Posterior vena cava (tissue), 2 donors: Measurements from ENCODE around the gene LSM2. TPM values are rescaled to one million over a fixed set of nuclear protein-coding genes. Genes with fewer than 3 reads are reported as not detected.
A peak's percentile ranks its signal among the peaks of the same experiment; 100 is the strongest.
"Not testable (repeated sequence)": the region's sequence is repeated elsewhere in the genome, so short reads cannot be mapped to it uniquely, and the experiment has no call there.

ENCODE experiments used
- DNase-seq: peaks from one replicate; pipeline ENCODE4 v3.0.0-alpha.2; 2020; ENCODE audit warnings: low spot score
- intact Hi-C, 2 donors: fragments of 100-400 bp; cut with DNase I; formaldehyde crosslinking; loops; one replicate each; pipeline versions ENCODE4 v1.14.1 to v1.14.2; 2022 to 2023
- total RNA-seq, 2 donors: library from RNA; stranded (reverse); fragmentation: NEBNext Ultra II Directional; extraction: Animal tissue kit (Norgen Biotek cat#: 25700); gene quantifications; one replicate each; pipeline ENCODE4 v1.2.1, GENCODE V29; 2021
- donor health status: DM: yes; HTN: yes; CAD: no.
- donor health status: DM: yes; HTN: yes; CAD: no.

The LSM2 gene
- total RNA-seq, 2 donors from 2014 or later, result 38.7 to 39.7 TPM

- no peak for DNase-seq
- intact Hi-C loops, result no loop called here
Measured at GRCh38 chr6:31813465-31813849, 6.7 kb upstream of the LSM2 start.

DNA sequence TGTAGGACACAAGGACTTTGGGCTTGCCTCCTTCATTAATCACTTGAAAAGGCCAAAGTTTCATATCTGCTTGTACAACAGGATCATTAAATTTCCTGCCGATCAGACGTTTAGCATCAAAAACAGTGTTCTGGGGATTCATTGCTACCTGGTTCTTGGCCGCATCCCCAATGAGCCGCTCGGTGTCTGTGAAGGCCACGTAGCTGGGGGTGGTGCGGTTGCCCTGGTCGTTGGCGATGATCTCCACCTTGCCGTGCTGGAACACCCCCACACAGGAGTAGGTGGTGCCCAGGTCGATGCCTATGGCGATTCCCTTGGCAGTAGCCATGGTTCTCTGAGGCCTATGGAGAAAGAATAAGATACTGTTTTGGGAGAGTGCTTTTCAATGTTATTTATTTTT lies 4.9 kb upstream of the LSM2 start:
- intact Hi-C loops, result no loop called here
- DNase-seq, result no peak

DNA sequence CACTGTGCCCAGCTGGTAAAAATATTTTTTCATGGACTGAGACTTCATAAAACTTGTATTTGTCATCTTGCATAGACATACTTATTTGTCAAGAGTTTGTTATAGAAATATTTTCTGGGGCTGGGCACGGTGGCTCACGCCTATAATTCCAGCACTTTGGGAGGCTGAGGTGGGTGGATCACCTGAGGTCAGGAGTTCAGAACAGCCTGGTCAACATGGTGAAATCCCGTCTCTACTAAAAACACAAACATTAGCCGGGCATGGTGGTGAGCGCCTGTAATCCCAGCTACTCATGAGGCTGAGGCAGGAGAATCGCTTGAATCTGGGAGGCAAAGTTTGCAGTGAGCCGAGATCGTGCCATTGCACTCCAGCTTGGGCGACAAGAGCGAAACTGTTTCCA lies 1.8 kb upstream of the LSM2 start:
- DNase-seq, intact Hi-C loops: not testable (repeated sequence)

GRCh38 chr6:31805939-31806469 lies 762 bp downstream of the LSM2 start:
- DNase-seq, result no peak
- intact Hi-C loops, result no loop called here

GRCh38 chr6:31801031-31801927 lies 5.5 kb downstream of the LSM2 start:
- not testable (repeated sequence) for DNase-seq

DNA sequence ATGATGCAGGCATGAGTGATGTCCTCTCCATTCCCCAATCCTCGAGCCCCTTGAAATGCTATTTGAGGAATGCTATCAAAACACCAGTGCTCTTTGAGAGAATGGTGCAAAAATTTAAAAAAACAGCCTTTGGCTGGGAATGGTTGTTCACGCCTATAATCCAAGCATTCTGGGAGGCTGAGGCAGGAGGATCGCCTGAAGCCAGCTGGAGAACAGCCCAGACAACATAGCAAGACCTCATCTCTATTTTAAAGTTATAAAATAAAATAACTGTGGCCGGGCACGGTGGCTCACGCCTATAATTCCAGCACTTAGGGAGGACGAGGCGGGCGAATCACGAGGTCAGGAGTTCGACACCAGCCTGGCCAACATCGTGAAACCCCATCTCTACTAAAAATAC lies 7.0 kb downstream of the LSM2 start:
- no peak for DNase-seq
- intact Hi-C loops, result loop anchor here (10.0 kb wide), 2 partner anchors 65 to 75 kb away; partner anchors contain the start of genes CLIC1 (in 1 of the 2), DDAH2 (in 1 of the 2), LY6G6C (in 1 of the 2) and MPIG6B (in 1 of the 2)

More at GRCh38 chr6:31801031-31801927, 5.5 kb downstream of the LSM2 start:
- intact Hi-C loops, result not testable (repeated sequence)

- intact Hi-C loops, result loop anchor here (10.0 kb wide), 2 partner anchors 63 to 73 kb away; partner anchors contain the start of genes CLIC1 (in 1 of the 2), DDAH2 (in 1 of the 2), LY6G6C (in 1 of the 2) and MPIG6B (in 1 of the 2)
- peak; percentile 54 for DNase-seq
Measured at GRCh38 chr6:31797588-31797987, 9.2 kb downstream of the LSM2 start.

DNA sequence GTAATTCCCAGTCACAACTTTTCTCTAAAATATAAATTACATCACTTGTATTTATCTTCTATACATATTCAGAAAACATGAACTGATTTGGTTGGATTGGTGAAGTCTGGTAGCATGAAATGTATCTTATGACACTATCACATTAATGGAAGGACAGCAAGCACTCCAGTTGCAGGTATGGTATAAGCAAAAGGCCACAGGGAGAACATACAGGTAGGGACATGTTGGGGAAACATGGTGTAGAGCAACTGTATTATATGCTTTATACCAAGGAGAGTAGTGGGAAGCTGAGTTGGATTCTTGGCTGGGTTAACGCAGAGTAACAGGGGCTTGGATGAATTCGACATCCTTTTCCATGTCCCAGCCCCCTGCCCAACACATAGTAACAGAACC lies 9.8 kb downstream of the LSM2 start:
- intact Hi-C loops, result loop anchor here (10.0 kb wide), 2 partner anchors 62 to 72 kb away; partner anchors contain the start of genes CLIC1 (in 1 of the 2), DDAH2 (in 1 of the 2), LY6G6C (in 1 of the 2) and MPIG6B (in 1 of the 2)
- DNase-seq, result no peak

DNA sequence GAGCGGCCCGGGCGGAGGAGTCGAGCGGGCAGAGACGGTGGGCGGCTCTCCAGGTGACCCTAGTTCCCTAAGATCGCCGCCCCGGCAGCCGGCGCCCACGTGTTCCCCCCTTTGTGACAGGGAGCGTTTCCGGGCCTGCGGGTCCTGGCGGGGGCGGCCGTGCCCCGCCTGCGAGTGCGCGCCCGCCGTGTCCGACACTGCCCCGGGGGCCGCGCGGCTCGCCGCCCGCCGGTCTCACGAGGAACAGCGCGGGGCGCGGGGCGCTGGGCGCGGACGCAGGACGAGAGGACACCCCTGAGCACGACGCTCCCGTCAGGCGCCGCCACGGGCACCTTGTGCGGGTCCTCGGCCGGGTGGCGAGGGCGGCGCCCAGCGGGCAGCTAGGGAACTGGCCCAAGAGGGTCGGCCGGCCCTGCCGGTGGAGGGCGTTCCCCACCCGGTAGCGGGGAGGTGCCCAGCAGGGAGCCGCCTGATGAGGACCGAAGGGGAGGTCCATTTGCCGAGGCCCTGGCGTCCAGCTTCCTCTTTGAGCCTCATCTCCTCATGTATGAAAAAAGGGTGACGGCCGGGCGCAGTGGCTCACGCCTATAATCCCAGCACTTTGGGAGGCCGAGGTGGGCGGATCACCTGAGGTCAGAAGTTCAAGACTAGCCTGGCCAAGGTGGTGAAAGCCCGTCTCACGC lies 11.0 kb downstream of the LSM2 start, which contains the start of gene VARS1:
Gene VARS1, minus strand, starts transcription at position 137 of the 683 bp plus-strand sequence. CDS start 535 bp downstream, outside the sequence.
- DNase-seq, result peak; percentile 98
- intact Hi-C loops, result loop anchor here (10.0 kb wide), 2 partner anchors 61 to 71 kb away; partner anchors contain the start of genes CLIC1 (in 1 of the 2), DDAH2 (in 1 of the 2), LY6G6C (in 1 of the 2) and MPIG6B (in 1 of the 2)

GRCh38 chr6:31794866-31795615 lies 11.7 kb downstream of the LSM2 start:
- intact Hi-C loops, result loop anchor here (1.0 to 10.0 kb wide), 3 partner anchors 60 to 75 kb away; partner anchors contain the start of genes CLIC1 (in 1 of the 2), DDAH2 (in 1 of the 2), LY6G6C (in 1 of the 2) and MPIG6B (in 1 of the 2)
- no peak for DNase-seq

- intact Hi-C loops, result loop anchor here (1.0 to 10.0 kb wide), 3 partner anchors 60 to 76 kb away; partner anchors contain the start of genes CLIC1 (in 1 of the 2), DDAH2 (in 1 of the 2), LY6G6C (in 1 of the 2) and MPIG6B (in 1 of the 2)
- DNase-seq, result no peak
Measured at GRCh38 chr6:31794294-31794865, 12.4 kb downstream of the LSM2 start.

- not testable (repeated sequence) for DNase-seq
- intact Hi-C loops, result loop anchor here (1.0 to 10.0 kb wide), 3 partner anchors 59 to 76 kb away; partner anchors contain the start of genes CLIC1 (in 1 of the 2), DDAH2 (in 1 of the 2), LY6G6C (in 1 of the 2) and MPIG6B (in 1 of the 2)
Measured at GRCh38 chr6:31793927-31794245, 12.9 kb downstream of the LSM2 start.

- intact Hi-C loops, result loop anchor here (10.0 kb wide), 2 partner anchors 58 to 68 kb away; partner anchors contain the start of genes CLIC1 (in 1 of the 2), DDAH2 (in 1 of the 2), LY6G6C (in 1 of the 2) and MPIG6B (in 1 of the 2)
- no peak for DNase-seq
Measured at GRCh38 chr6:31792761-31793171, 14.0 kb downstream of the LSM2 start.

DNA sequence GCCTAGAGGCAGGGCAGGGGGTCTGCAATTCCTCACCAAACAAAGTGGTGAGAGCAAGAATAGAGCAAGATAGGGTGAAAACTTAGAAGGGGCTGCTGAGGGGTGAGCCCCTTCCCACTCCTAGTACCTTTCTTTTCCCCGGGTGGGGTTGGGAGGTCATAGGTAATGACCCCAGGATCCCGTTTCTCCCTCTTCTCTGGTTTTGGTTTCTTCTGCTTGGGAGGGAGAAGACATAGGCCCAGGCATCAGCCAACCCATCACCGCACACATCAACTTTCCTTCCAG lies 14.7 kb downstream of the LSM2 start:
- intact Hi-C loops, result loop anchor here (10.0 kb wide), 2 partner anchors 57 to 67 kb away; partner anchors contain the start of genes CLIC1 (in 1 of the 2), DDAH2 (in 1 of the 2), LY6G6C (in 1 of the 2) and MPIG6B (in 1 of the 2)
- no peak for DNase-seq

DNA sequence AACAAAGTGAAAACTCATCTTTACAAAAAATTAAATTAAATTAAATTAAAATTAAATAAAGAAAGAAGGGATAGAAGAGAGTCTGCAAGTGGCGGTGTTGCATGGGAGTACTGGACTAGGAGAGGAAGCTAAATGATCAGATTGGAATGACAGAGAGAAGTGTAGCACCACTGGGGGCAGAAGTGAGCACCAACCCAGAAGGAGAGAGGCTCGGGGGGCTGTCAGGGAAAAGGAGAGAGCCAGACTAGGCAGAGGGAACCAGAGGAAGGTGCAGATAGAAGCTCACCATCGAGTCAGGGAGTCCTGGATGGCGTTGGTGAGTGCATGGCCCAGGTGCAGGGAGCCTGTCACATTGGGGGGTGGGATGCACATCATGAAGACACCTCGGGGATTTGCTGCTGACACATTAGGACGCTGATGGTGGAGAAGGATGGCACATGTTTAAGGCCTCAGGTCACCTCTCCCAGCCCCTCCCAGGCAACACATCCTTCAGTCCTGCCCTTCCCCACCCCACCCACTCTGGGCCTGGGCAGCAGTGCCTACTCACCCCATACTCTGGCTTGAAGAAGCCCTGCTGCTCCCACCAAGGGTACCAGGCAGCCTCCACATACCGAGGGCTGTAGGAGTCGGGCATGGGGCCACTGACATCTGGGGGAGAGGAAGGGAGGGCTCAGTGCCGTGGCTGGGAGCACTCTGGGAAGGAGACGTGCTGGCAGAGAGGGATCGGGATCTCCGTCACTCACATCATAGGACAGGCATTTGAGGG lies 15.3 kb downstream of the LSM2 start:
- DNase-seq, result no peak
- intact Hi-C loops, result loop anchor here (10.0 kb wide), 2 partner anchors 57 to 67 kb away; partner anchors contain the start of genes CLIC1 (in 1 of the 2), DDAH2 (in 1 of the 2), LY6G6C (in 1 of the 2) and MPIG6B (in 1 of the 2)

DNA sequence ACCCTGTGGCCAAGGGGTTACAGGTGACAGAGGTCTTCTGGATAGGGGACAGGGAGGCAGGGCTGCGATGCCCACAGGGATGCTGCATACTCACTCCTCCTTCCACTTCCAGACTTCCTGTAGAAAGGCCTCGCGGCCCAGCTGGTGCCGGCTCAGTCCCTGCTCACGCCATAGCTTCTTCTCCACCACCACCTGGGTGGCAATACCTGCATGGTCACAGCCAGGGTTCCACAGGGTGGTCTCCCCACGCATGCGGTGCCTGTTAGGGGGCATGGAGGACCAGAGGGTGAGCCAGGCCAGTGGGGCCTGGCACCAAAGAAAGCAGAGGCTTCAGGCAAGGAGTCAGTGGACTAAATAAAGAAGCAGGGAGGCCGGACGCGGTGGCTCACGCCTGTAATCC lies 21.3 kb downstream of the LSM2 start:
- intact Hi-C loops, result no loop called here
- no peak for DNase-seq
